MM.1S (cell line): ENCODE results near the gene LPCAT2.

Experiments
- CTCF ChIP-seq: fragments of 300-600 bp; sonication (generic); IDR thresholded peaks from 2 replicates; pipeline ENCODE4 v1.5.1; 2016; ENCODE audit warnings: antibody characterized with exemption, low read length, mixed read lengths
- EZH2 ChIP-seq: fragments of 300-600 bp; sonication (generic); optimal IDR thresholded peaks from 2 replicates; pipeline ENCODE3; 2017; ENCODE audit warnings: low read depth, mild to moderate bottlenecking, antibody characterized with exemption, low read length, mixed read lengths
- EZH2phosphoT487 ChIP-seq: fragments of 300-600 bp; sonication (generic); IDR thresholded peaks from 2 replicates; pipeline ENCODE4 v1.6.1; 2018; ENCODE audit warnings: antibody characterized with exemption, low read length

GRCh38 chr16:55539049-55539448 is 30.2 kb downstream of the LPCAT2 start:
- no peak for TF ChIP-seq CTCF
- TF ChIP-seq EZH2phosphoT487: no peak
- no peak for TF ChIP-seq EZH2
